Colonic mucosa (tissue), 4 donors: ENCODE results near the gene CNIH2. TPM values are rescaled to one million over a fixed set of nuclear protein-coding genes. Genes with fewer than 3 reads are reported as not detected.

Source experiments
- DNase-seq: peaks from one replicate; pipeline ENCODE4 v3.0.0-alpha.2; 2020
- H3K27ac ChIP-seq: fragments of 200-600 bp; one replicate; pipeline ENCODE4 v1.8.0; 2021
- H3K27me3 ChIP-seq: fragments of 200-600 bp; one replicate; pipeline ENCODE4 v1.8.0; 2021
- H3K36me3 ChIP-seq: fragments of 200-600 bp; one replicate; pipeline ENCODE4 v1.8.0; 2021
- H3K4me1 ChIP-seq: fragments of 200-600 bp; one replicate; pipeline ENCODE4 v1.8.0; 2021; ENCODE audit warnings: mild to moderate bottlenecking
- H3K4me3 ChIP-seq: fragments of 200-600 bp; one replicate; pipeline ENCODE4 v1.8.0; 2021
- H3K9ac ChIP-seq, 2 donors: one replicate each; pipeline ENCODE4 v1.7.0; 2013; ENCODE audit warnings: control low read depth in 2 of 2, low read depth in 2 of 2, low read length in 2 of 2
- H3K9me3 ChIP-seq: fragments of 200-600 bp; one replicate; pipeline ENCODE4 v1.8.0; 2021
- CTCF ChIP-seq: fragments of 200-600 bp; IDR thresholded peaks from one replicate; pipeline ENCODE4 v1.8.0; 2022; ENCODE audit warnings: antibody characterized with exemption, mild to moderate bottlenecking
- intact Hi-C: fragments of 100-400 bp; cut with DNase I; formaldehyde crosslinking; loops from one replicate; pipeline ENCODE4 v1.14.1; 2022
- total RNA-seq, 2 donors: library from RNA; stranded (reverse); fragmentation: NEBNext Ultra II Directional in 1 of 2; extraction: Animal tissue kit (Norgen Biotek cat#: 25700) in 1 of 2; gene quantifications; one replicate each; pipeline ENCODE4 v1.2.1, GENCODE V29; 2021
- donor health status: healthy.
- donor health status: DM: no; HTN: no; CAD: no.
- donor health status: DM: no; HTN: no; CAD: no.

Gene CNIH2
- total RNA-seq, 2 donors from 2014 or later: 0.58 to 0.67 TPM

DNA sequence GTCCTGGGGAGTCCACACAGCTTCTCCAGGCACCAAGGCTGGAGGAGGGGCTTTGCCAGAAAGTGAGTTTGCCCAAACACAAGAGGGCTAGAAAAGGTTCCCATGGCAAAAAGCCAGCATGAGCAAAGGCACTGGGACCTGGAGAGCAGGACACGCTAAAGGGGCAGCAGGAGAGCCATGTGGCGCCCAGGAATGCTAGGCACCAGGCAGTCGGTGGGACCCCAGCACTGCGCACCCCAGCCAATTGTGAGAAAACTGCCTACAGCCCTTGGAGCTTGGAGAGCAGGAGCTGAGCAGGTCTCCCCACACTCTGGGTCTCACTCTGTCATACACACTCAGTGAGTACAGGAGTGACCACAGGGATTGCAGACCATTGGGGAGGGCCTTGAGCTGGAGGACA, 14.7 kb upstream of the CNIH2 start:
- peaks cover 15% of the 10 kb centered on the region for H3K4me1 ChIP-seq
- TF ChIP-seq CTCF: no peak
- no peaks in the 10 kb centered on the region for H3K36me3 ChIP-seq
- no peaks in the 10 kb centered on the region for H3K9me3 ChIP-seq
- H3K27me3 ChIP-seq: no peaks in the 10 kb centered on the region
- no peak overlapping the region for H3K9ac ChIP-seq
- no peak overlapping the region for H3K4me3 ChIP-seq
- intact Hi-C loops: no loop called here
- no peak overlapping the region for H3K27ac ChIP-seq
- no peak for DNase-seq

GRCh38 chr11:66263785-66264184, 14.2 kb upstream of the CNIH2 start:
- Histone ChIP-seq H3K9ac (no peak overlapping the region), H3K27me3 (no peaks in the 10 kb centered on the region), H3K4me3 (no peak overlapping the region), H3K27ac (no peak overlapping the region), H3K36me3 (no peaks in the 10 kb centered on the region), H3K9me3 (no peaks in the 10 kb centered on the region), H3K4me1 (peaks cover 10% of the 10 kb centered on the region)
- no peak for DNase-seq
- intact Hi-C loops: no loop called here
- TF ChIP-seq CTCF: no peak

- Histone ChIP-seq H3K27ac (no peak overlapping the region), H3K4me3 (no peak overlapping the region), H3K9ac (no peak overlapping the region), H3K9me3 (no peaks in the 10 kb centered on the region), H3K27me3 (no peaks in the 10 kb centered on the region), H3K4me1 (peaks cover 10% of the 10 kb centered on the region), H3K36me3 (no peaks in the 10 kb centered on the region)
- intact Hi-C loops: no loop called here
- TF ChIP-seq CTCF: no peak
- DNase-seq: no peak
Measured at GRCh38 chr11:66264383-66264782, 13.6 kb upstream of the CNIH2 start.

DNA sequence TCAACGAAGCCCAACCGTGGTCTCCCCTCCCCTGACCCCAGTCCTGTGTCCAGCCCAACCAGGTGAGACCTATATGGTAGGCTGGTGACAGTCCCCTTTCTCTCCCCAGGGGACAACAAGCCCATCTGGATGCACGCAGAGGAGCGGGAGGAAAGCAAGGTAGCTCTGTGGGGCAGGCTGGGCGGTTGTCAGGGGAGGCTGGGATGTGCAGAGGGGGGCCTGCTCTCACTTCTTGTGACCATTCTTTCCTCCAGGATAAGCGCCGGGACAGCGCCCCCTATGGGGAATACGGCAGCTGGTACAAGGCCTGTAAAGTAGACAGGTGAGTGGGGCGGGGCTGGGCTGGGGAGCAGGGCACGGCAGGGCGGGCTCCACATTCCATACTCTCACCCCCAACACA, 13.1 kb upstream of the CNIH2 start:
- H3K27ac ChIP-seq: no peak overlapping the region
- peaks cover 10% of the 10 kb centered on the region for H3K4me1 ChIP-seq
- no peak overlapping the region for H3K9ac ChIP-seq
- no peaks in the 10 kb centered on the region for H3K36me3 ChIP-seq
- no peak for TF ChIP-seq CTCF
- no peaks in the 10 kb centered on the region for H3K27me3 ChIP-seq
- no peaks in the 10 kb centered on the region for H3K9me3 ChIP-seq
- no peak for DNase-seq
- intact Hi-C loops: no loop called here
- no peak overlapping the region for H3K4me3 ChIP-seq

GRCh38 chr11:66265531-66266377, 12.2 kb upstream of the CNIH2 start:
- Histone ChIP-seq H3K27ac (no peak overlapping the region), H3K36me3 (no peaks in the 10 kb centered on the region), H3K27me3 (no peaks in the 10 kb centered on the region), H3K9ac (no peak overlapping the region), H3K4me1 (peaks cover 10% of the 10 kb centered on the region), H3K9me3 (no peaks in the 10 kb centered on the region), H3K4me3 (no peak overlapping the region)
- TF ChIP-seq CTCF: no peak
- no peak for DNase-seq
- intact Hi-C loops: no loop called here
